KMS-11 (cell line): Measurements from ENCODE around the gene INTS15.

Experiments used
- H2AFZ ChIP-seq: fragments of 200-600 bp; sonication (generic); 2 replicates; pipeline ENCODE4 v1.6.1; 2016; ENCODE audit warnings: antibody characterized with exemption, mixed run types, low read depth
- H3K27ac ChIP-seq: fragments of 200-600 bp; sonication (generic); 2 replicates; pipeline ENCODE4 v1.6.1; 2016; ENCODE audit warnings: mild to moderate bottlenecking, mixed run types
- H3K27me3 ChIP-seq: fragments of 200-600 bp; sonication (generic); 2 replicates; pipeline ENCODE4 v1.6.1; 2017; ENCODE audit warnings: mild to moderate bottlenecking, low read depth, mixed run types, moderate library complexity; ENCODE audit not compliant: insufficient read depth
- H3K36me3 ChIP-seq: fragments of 200-600 bp; sonication (generic); 2 replicates; pipeline ENCODE4 v1.6.1; 2017; ENCODE audit warnings: mild to moderate bottlenecking, mixed run types; ENCODE audit not compliant: insufficient read depth
- H3K4me1 ChIP-seq: fragments of 200-600 bp; sonication (generic); 2 replicates; pipeline ENCODE4 v1.6.1; 2016; ENCODE audit warnings: mild to moderate bottlenecking, low read depth, mixed run types; ENCODE audit not compliant: poor library complexity, severe bottlenecking
- H3K4me2 ChIP-seq: fragments of 200-600 bp; sonication (generic); 2 replicates; pipeline ENCODE4 v1.7.0; 2016; ENCODE audit warnings: mild to moderate bottlenecking, mixed run types
- H3K4me3 ChIP-seq: fragments of 200-600 bp; sonication (generic); IDR thresholded peaks from 2 replicates; pipeline ENCODE4 v1.6.1; 2017; ENCODE audit warnings: low read depth, low read length, mixed read lengths; ENCODE audit not compliant: insufficient read depth
- H3K79me2 ChIP-seq: fragments of 200-600 bp; sonication (generic); 2 replicates; pipeline ENCODE4 v1.6.1; 2016; ENCODE audit warnings: low read depth, mixed run types; ENCODE audit not compliant: insufficient read depth
- H3K9ac ChIP-seq: fragments of 200-600 bp; sonication (generic); 2 replicates; pipeline ENCODE4 v1.6.1; 2016; ENCODE audit warnings: mild to moderate bottlenecking, mixed run types
- H4K20me1 ChIP-seq: fragments of 200-600 bp; sonication (generic); 2 replicates; pipeline ENCODE4 v1.6.1; 2016; ENCODE audit warnings: mild to moderate bottlenecking, mixed run types; ENCODE audit not compliant: insufficient read depth
- CTCF ChIP-seq: fragments of 200-600 bp; sonication (generic); conservative IDR thresholded peaks from 2 replicates; pipeline ENCODE4 v1.6.1; 2017; ENCODE audit warnings: low read depth, mild to moderate bottlenecking, antibody characterized with exemption, low read length, moderate library complexity, mixed read lengths

The INTS15 gene

GRCh38 chr7:6656413-6656812 is 66.6 kb downstream of the INTS15 start:
- Histone ChIP-seq H3K79me2 (no peaks in the 10 kb centered on the region), H2AFZ (no peak overlapping the region), H3K4me2 (no peak overlapping the region), H4K20me1 (no peaks in the 10 kb centered on the region), H3K27me3 (no peaks in the 10 kb centered on the region), H3K4me1 (no peaks in the 10 kb centered on the region), H3K4me3 (no peak overlapping the region), H3K36me3 (no peaks in the 10 kb centered on the region; the same call in 1 of the 2 replicates), H3K27ac (no peak overlapping the region), H3K9ac (no peak overlapping the region)
- TF ChIP-seq CTCF = no peak
